GM21529 (cell line): ENCODE results near the gene AFAP1L2.

Experiments used
- ATAC-seq: cut with Tn5 transposase; IDR thresholded peaks from one replicate; pipeline ENCODE4 v1.9.1; 2021; ENCODE audit not compliant: unreplicated experiment

AFAP1L2 gene, protein sequence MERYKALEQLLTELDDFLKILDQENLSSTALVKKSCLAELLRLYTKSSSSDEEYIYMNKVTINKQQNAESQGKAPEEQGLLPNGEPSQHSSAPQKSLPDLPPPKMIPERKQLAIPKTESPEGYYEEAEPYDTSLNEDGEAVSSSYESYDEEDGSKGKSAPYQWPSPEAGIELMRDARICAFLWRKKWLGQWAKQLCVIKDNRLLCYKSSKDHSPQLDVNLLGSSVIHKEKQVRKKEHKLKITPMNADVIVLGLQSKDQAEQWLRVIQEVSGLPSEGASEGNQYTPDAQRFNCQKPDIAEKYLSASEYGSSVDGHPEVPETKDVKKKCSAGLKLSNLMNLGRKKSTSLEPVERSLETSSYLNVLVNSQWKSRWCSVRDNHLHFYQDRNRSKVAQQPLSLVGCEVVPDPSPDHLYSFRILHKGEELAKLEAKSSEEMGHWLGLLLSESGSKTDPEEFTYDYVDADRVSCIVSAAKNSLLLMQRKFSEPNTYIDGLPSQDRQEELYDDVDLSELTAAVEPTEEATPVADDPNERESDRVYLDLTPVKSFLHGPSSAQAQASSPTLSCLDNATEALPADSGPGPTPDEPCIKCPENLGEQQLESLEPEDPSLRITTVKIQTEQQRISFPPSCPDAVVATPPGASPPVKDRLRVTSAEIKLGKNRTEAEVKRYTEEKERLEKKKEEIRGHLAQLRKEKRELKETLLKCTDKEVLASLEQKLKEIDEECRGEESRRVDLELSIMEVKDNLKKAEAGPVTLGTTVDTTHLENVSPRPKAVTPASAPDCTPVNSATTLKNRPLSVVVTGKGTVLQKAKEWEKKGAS

DNA sequence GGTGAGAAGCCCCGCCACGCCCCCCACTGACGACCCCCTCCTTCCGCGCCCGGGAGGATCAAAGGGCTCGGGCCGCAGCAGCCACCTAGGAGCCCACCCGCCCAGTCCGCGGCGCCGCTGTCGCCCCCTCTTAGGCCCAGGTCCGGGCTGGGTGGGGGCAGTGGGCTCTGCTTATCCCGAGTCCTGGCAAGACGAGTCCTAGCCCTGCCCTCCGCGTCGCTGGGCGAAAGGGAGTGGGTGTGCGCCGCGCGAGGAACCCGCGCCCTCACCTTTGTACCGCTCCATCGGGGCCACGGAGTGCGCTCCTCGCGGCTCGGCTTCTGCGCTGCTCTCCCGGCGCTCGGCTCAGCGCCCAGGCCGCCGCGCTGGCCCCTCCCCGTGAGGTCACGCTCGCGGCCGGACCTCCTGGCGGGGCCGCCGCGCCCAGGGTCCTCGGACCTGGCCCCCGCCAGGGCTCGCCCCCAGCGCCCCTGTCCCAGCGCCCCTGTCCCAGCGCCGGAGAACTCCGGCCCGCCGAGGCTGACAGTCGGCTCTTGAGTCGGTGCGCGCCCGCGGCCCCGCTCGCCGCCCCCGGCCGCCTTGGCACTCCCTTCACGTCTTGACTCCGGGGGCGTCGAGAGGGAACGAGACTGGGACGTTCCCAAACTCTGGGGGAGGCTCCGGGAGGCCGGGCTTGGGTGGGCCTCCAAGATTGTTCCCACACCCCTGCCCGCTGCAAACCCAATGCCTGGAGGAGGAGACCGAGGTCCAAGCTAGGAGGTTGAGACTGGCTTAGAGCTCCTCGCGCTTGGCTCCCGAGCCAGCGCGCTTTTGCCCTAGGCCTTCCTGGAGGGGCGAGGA is at the start of gene AFAP1L2:
AFAP1L2 (minus strand) TSS at position 332 of the 840 bp plus-strand sequence; CDS start at position 285, 47 bp downstream.
- peak; percentile 41 for ATAC-seq

DNA sequence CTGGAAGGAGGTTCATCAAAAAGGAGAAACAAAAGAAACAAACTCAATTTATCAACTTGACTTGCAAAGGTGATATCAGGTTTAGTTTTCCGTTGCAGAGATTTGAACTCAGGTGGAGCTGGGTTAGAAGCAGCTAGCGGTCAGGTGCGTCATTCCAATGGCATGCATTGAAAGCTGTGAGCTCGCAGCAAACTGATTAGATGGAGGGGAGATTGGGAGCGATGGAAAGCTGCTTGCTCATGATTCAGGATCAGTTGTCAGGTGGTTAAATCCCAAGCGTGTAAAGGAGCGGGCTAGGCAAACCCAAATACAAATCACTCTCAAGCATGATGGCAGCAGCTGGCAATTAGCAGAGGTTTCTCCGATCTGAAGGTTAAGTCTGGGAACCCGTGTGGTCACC is 49.3 kb upstream of the AFAP1L2 start:
- no peak for ATAC-seq

GRCh38 chr10:114448897-114449296 is 44.6 kb upstream of the AFAP1L2 start:
- no peak for ATAC-seq

DNA sequence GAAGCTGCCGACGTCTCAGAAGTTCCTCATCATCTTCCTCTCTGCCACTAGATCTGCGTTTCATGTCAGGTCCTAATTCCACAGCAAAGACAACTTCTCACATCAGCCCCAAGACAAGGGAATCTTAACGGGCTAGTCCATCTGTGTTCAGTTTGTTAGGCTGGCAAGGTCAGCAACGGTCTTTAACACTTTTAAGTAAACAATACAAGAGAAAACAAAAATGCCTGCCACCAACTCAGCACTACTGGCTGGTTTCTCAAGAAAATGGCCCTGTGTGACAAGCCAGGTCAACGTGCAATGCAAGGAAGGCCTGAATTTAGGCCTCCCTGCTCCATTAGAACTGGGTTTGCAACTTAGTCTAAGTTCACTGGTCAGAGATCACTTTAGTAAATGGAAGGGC is 41.0 kb upstream of the AFAP1L2 start:
- ATAC-seq, result no peak

DNA sequence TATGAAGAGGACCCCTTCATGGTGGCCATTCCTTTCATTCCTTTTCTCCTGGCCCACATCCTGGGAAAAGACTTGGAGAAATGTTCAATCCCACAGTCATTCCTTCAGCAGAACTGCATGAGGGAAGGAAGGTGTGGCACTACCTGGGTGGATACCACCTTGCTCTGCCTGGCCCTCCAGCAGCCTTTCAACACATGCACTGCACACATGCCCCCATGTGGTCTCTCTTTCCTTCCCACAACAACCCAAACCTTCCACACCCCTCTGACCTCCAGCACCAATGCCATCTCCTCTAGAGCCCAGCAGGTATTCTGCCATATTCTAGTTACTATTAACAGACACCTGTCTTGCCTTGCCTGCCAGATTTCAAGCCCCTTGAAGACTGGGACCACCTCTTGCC is 40.5 kb upstream of the AFAP1L2 start:
- no peak for ATAC-seq

- ATAC-seq, result no peak
Observed at GRCh38 chr10:114442091-114442630, 37.9 kb upstream of the AFAP1L2 start.

- no peak for ATAC-seq
Observed at GRCh38 chr10:114441107-114441506, 36.8 kb upstream of the AFAP1L2 start.

- no peak for ATAC-seq
Observed at GRCh38 chr10:114437473-114438292, 33.4 kb upstream of the AFAP1L2 start.

DNA sequence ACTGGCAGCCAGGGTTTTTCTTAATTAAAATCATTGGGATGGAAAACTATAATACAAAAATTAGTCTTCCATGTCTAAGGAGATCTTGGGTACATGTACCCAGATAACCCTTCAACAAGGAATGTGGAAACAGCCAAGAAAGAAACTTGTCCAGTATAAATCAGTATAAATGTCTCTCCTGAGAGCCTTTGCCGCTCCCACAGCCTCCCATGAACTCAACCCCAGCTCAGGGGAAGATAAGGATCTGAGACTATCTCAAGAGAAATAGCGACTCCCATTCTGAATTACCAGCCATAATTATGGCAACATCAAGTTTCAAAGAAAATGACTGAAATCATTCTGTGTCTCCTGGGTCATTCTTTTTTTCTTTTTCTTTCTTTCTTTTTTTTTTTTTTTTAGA is 32.6 kb upstream of the AFAP1L2 start:
- no peak for ATAC-seq

DNA sequence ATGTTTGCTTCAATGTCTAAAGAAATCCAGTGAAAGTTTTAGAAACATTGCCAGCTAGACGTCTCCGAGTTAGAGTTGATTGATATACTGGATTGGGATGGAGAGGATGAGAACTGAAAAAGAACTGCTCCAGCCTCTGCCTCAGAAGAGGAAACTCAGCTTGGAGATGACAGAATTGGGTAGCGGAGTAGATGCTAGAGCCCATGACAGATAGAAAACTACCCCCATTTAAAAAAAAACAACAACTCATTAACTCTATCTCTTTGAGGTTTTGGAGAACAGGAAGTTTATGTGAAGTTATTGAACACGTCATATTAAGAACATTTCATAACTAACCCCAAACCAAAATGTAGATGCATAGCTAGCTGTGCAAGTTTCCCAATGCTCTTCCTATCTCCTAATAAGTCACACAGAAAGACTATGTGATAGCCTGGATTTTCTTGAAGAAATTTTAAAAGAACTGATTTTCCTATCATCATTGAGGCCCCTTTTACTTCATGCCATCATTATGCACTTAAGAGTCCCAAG is 28.3 kb upstream of the AFAP1L2 start:
- no peak for ATAC-seq

- no peak for ATAC-seq
Observed at GRCh38 chr10:114431414-114432135, 27.3 kb upstream of the AFAP1L2 start.

DNA sequence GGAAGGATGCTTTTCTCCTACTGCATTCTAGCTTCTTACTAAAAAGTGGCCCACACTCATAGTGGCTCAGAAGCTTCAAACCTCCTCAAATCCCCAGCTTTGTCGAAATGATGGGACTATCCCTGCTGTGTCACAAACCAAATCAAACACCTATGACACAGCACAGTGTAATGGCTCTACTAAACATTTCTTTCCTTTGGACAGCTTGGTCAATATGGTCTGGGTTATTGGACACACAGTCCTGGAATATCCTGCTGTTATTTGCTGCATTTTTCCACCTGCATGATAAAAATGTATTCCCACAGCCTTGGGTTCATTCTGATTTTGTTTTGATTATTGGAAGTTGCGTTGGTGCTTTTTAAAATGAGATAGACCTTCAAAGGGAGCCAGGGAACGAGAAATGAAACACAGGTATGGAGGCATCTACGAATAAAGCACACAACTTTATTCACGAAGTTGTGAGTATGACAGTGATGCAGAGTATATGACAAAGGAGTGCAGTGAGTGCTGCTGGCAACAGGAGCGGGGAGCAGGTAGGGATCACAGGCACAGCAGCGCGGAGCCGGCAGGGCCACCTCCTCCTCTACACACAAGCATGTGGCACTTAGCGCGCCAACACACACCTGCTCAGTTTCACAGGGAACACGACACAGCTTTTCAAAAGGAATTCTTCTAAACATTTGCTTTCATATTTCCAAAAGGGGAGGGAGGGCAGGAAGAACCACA is 26.5 kb upstream of the AFAP1L2 start:
- no peak for ATAC-seq

- ATAC-seq, result no peak
Observed at GRCh38 chr10:114429581-114430335, 25.5 kb upstream of the AFAP1L2 start.

- ATAC-seq, result no peak
Observed at GRCh38 chr10:114427124-114427852, 23.0 kb upstream of the AFAP1L2 start.

DNA sequence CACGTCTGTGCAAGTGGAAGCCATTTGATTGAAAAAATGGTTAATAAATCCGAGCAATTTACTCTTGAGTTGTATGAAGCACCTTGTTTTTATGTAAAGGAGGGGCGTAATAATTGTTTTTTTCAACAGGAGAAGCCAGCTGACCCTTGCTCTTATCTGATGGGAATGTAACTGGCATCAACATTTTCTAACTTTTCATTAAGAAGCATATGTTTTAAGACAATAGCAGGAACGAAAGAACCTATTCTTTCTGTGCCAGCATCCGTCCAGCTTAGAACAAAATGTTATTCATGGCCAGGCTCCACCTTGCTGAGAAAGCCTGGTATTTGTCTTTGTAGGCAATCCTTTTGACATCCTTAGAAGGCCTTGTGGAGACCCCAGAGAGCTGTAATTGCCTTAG is 22.2 kb upstream of the AFAP1L2 start:
- ATAC-seq, result no peak

- no peak for ATAC-seq
Observed at GRCh38 chr10:114420811-114421485, 16.6 kb upstream of the AFAP1L2 start.

- no peak for ATAC-seq
Observed at GRCh38 chr10:114418109-114418508, 13.8 kb upstream of the AFAP1L2 start.
